ENCODE data around the gene NPB. TPM values are rescaled to one million over a fixed set of nuclear protein-coding genes. Genes with fewer than 3 reads are reported as not detected.

NPB gene
- polyA plus RNA-seq, 3 donors = 0.23 to 0.77 TPM; not detected in 1

GRCh38 chr17:81890447-81891302, 11.4 kb upstream of the NPB start:
- 6 to 8% (median 7%) methylated on average over 57 to 69 of the region's 69 CpGs for WGBS, 3 donors
- peak overlapping the region; percentile 78 for H3K27ac ChIP-seq (ENCODE audit: low read depth, low read length)

DNA sequence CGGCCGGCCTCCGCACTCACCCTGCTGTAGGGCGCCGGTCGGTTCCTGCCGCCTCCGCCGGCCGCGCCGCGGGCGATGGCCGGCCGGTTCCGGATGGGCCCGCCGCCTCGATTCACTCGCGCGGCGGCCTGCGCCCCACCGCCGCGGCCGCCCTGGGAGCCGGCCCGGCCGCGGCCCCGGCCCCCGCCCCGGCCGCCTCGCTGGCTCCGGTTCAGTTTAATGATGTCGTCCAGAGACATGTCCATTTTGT, 10.8 kb upstream of the NPB start:
- H3K27ac ChIP-seq (ENCODE audit: low read depth, low read length) = peak overlapping the region; percentile 78
- 0 to 2% (median 1%) methylated on average over 15 to 40 of the region's 40 CpGs for WGBS, 3 donors

DNA sequence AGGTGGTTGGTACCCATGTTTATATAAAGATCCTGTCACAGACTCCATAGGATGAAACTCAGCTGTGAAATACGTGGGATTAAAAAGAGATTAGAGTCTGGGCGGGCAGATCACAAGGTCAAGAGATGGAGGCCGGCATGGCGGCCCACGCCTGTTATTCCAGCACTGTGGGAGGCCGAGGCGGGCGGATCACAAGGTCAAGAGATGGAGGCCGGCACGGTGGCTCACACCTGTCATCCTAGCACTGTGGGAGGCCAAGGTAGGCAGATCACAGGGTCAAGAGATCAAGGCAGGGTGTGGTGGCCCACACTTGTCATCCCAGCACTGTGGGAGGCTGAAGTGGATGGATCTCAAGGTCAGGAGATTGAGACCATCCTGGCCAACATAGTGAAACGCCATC, 6.6 kb upstream of the NPB start:
- WGBS, 3 donors = 87 to 94% (median 93%) methylated on average over 11 of the region's 11 CpGs

GRCh38 chr17:81898029-81898866, 3.8 kb upstream of the NPB start:
- no peak overlapping the region for H3K27ac ChIP-seq (ENCODE audit: low read depth, low read length)
- WGBS, 3 donors = 91 to 93% (median 91%) methylated on average over 19 of the region's 19 CpGs

More for the DNA sequence above, 6.6 kb upstream of the NPB start:
- H3K27ac ChIP-seq (ENCODE audit: low read depth, low read length) = no peak overlapping the region

DNA sequence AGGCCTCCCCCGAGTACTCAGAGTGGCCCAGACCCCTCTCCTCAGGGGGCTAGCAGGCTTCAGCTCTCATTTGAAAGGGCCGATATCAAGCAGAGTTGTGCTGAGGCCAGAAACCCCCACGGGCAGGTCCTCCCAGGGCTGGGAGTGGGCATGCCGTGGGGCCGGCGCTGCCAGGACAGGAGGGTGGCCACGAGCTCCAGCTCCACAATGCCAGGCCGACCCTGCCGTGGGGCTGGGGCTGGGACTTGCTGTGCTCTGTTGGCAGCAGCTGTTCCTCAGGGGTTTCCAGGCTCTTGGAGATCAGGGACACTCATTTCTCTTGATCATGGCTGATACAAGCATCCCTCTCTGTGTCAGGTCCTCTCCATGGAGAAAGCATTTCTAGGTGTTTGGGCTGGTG, 3.2 kb upstream of the NPB start:
- H3K27ac ChIP-seq (ENCODE audit: low read depth, low read length) = no peak overlapping the region
- WGBS, 3 donors = 84 to 92% (median 89%) methylated on average over 9 of the region's 9 CpGs

GRCh38 chr17:81899514-81900166, 2.4 kb upstream of the NPB start:
- H3K27ac ChIP-seq (ENCODE audit: low read depth, low read length) = no peak overlapping the region
- WGBS, 3 donors = 92 to 94% (median 93%) methylated on average over 22 of the region's 22 CpGs

GRCh38 chr17:81900181-81900820, 1.7 kb upstream of the NPB start:
- no peak overlapping the region for H3K27ac ChIP-seq (ENCODE audit: low read depth, low read length)
- WGBS, 3 donors = 81 to 85% (median 82%) methylated on average over 18 of the region's 18 CpGs

DNA sequence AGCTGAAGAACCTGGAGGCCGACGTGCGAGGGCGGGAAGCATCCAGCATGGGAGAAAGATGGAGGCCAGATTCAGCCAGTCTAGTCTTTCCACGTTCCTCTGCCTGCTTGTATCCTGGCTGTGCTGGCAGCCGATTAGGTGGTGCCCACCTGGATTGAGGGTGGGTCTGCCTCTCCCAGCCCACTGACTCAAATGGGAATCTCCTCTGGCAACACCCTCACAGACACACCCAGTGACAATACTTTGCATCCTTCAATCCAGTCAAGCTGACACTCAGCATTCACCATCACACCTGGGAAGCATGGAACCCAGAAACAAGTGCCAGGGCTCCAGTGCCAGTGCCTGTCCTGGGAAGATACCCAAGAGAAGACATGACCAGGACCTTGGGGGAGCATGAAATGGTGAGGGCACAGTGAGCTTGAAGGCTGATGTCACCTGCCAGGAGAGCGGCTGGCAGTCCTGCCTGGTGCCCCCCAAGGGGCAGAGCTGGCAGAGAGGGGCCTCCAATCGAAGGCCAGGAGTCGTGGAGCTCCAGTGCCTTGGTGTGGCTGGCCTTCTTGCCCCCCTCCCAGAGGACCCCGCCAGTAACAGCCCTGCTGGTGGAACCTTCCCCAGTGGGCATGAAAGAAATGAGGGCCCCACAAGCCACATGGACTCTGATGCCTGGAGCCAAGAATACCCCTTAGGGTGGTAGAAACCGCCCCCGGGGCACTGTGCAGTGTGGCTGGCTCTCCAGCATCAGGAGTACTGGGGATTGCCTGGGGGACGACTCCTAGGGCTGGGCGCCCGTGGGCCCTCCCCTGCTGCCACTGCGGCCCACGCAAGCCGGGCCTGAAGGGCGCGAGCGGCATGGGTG, 643 bp upstream of the NPB start:
- 50 to 64% (median 53%) methylated on average over 16 to 21 of the region's 21 CpGs for WGBS, 3 donors
- no peak overlapping the region for H3K27ac ChIP-seq (ENCODE audit: low read depth, low read length)

DNA sequence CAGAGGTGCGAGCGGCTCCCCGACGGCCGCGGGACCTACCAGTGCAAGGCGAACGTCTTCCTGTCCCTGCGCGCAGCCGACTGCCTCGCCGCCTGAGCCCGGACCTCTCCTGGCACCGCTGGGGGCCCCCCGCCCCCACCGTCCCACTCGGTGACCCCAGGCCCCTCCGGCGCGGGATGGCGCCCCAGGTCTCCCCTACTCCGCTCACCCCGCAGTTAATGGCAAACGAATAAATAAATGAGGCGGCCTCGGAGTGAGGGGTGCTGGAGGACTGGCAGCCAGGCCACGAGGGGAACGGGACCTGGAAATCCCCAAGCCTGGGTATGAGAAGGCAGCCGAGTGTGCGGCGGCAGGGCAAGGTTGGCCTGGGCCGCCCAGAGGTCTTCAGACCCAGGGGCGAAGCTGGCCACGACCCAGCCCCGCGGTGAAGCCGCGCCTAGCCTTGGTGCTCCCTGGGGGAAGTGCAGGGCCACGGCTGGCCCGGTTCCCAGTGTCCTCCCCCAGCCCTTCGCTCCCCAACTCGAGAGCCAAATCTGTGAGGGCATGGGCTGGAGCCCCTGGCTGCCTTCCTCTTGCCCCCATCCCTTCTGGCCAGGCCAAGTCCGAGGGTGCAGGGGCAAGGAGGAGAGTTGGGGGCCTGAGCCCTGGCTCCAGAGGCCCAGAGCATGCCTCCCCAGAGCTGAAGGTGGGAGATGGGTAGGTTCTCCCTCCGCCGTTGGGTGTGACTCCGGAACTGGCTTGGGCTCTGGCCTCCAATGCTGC, 796 bp downstream of the NPB start:
- 30 to 37% (median 34%) methylated on average over 42 to 47 of the region's 47 CpGs for WGBS, 3 donors
- no peak overlapping the region for H3K27ac ChIP-seq (ENCODE audit: low read depth, low read length)

GRCh38 chr17:81903415-81903831, 1.4 kb downstream of the NPB start:
- no peak overlapping the region for H3K27ac ChIP-seq (ENCODE audit: low read depth, low read length)
- 93 to 99% (median 97%) methylated on average over 10 of the region's 10 CpGs for WGBS, 3 donors

- WGBS, 3 donors = 94 to 96% (median 94%) methylated on average over 24 of the region's 24 CpGs
- no peak overlapping the region for H3K27ac ChIP-seq (ENCODE audit: low read depth, low read length)
Observed at GRCh38 chr17:81903896-81904599, 2.0 kb downstream of the NPB start.

DNA sequence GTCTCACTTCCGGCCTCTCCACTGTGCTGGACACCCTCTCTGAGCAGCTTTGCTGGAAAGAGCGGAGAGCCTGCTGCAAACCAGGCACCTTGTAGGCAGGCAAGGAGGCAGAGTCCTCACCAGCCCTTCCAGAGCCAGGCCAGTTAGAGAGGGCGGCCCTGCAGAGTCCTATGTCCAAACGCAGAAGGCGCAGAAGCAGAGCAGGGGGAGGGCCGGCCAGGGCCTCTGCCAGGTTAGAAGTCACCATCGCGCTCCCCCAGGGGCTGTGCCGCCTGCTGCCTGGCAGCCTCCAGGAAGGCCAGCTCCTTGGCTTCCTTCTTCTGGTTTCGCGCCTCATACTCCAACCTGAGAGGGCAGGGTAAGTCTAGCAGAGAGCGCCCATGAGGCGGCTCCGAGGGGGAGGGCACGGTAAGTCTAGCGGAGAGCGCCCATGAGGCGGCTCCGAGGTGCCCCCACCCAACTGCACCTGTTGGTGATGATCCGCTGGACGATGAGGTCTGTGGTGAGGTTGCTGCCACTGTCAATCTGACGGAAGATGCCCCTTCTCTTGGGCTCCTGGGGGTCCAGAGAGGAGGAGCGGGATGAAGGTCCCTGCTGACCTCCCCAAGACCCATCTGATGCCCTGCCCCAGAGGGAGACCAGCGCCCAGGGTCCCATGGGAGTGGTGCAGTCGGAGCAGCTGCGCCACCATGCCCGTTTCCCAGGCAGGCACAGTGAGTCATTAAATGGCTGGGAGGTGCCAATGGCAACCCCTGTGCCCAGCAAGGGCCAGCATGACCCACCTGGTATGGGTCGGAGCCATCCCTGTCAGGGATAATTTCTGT, 2.8 kb downstream of the NPB start:
- no peak overlapping the region for H3K27ac ChIP-seq (ENCODE audit: low read depth, low read length)
- 91 to 92% (median 91%) methylated on average over 27 to 28 of the region's 28 CpGs for WGBS, 3 donors

- 94 to 96% (median 96%) methylated on average over 16 of the region's 16 CpGs for WGBS, 3 donors
Observed at GRCh38 chr17:81905424-81905875, 3.4 kb downstream of the NPB start.

GRCh38 chr17:81905993-81906392, 4.0 kb downstream of the NPB start:
- no peak overlapping the region for H3K27ac ChIP-seq (ENCODE audit: low read depth, low read length)
- WGBS, 3 donors = 92 to 97% (median 95%) methylated on average over 10 of the region's 10 CpGs

More at GRCh38 chr17:81905424-81905875, 3.4 kb downstream of the NPB start:
- H3K27ac ChIP-seq (ENCODE audit: low read depth, low read length) = no peak overlapping the region

DNA sequence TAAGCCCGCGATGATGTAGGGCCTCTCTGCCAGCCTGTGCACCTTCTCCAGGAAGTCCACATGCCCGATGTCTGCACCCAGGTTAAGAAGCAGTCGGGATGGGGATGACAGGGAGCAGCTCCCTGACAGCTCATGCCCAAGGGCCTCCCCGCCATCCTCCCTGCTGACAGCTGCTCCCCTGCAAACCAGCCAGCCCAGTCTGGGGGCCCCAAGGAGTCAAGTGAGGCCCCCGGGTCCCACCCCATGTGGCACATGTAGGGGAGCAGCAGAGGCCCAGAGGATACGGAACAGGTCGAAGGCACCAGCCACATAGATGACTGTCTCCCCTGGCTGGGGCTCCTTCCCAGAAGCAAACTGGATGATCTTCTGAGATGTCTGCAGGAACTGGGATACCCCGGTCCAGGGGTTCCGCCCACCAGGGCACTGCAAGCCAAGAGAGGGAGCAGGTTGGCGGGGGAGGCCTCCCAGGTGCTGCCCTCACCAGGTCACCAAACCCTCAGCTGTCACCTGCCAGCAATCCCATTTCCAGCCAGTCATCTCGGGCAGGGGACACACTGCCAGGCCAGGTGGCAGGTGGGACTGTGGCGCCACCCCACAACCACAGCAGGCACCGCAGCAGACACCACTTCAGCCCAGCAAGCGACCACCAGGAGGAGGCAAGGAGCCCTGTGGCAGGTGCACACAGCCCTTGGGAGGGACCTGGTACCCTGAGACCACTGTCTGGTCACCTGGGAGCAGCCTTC, 4.6 kb downstream of the NPB start:
- 88 to 93% (median 91%) methylated on average over 15 of the region's 15 CpGs for WGBS, 3 donors
- no peak overlapping the region for H3K27ac ChIP-seq (ENCODE audit: low read depth, low read length)

Measured in adipose tissue (tissue), 3 donors.